ENCODE data around the gene EDEM3. TPM values are rescaled to one million over a fixed set of nuclear protein-coding genes. Genes with fewer than 3 reads are reported as not detected.

EDEM3 gene
- total and polyA plus RNA-seq, 9 donors, result 7.1 to 22.7 (median 18.5) TPM

- WGBS, 3 donors, result 73 to 91% (median 78%) methylated on average over 4 of the region's 4 CpGs
- H3K4me1 ChIP-seq (ENCODE audit: insufficient read depth), result no peaks in the 10 kb centered on the region
- intact Hi-C loops (cut with DNase I), result no loop called here
- no peaks in the 10 kb centered on the region for H3K27me3 ChIP-seq
- DNase-seq, result no peak
- no peak for TF ChIP-seq EP300 (IDR thresholded peaks at IDR 0.05)
- no peak for TF ChIP-seq POLR2A (IDR thresholded peaks at IDR 0.05)
- TF ChIP-seq, protein P1, sequence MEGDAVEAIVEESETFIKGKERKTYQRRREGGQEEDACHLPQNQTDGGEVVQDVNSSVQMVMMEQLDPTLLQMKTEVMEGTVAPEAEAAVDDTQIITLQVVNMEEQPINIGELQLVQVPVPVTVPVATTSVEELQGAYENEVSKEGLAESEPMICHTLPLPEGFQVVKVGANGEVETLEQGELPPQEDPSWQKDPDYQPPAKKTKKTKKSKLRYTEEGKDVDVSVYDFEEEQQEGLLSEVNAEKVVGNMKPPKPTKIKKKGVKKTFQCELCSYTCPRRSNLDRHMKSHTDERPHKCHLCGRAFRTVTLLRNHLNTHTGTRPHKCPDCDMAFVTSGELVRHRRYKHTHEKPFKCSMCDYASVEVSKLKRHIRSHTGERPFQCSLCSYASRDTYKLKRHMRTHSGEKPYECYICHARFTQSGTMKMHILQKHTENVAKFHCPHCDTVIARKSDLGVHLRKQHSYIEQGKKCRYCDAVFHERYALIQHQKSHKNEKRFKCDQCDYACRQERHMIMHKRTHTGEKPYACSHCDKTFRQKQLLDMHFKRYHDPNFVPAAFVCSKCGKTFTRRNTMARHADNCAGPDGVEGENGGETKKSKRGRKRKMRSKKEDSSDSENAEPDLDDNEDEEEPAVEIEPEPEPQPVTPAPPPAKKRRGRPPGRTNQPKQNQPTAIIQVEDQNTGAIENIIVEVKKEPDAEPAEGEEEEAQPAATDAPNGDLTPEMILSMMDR (IDR thresholded peaks at IDR 0.05), result no peak
- no peaks in the 10 kb centered on the region for H3K9me3 ChIP-seq
- H3K4me3 ChIP-seq, result no peak overlapping the region
- no peaks in the 10 kb centered on the region for H3K36me3 ChIP-seq
- no peak overlapping the region for H3K27ac ChIP-seq
These were observed 14.3 kb downstream of the EDEM3 start for GRCh38 chr1:184740344-184740743.

GRCh38 chr1:184739796-184740195, 14.9 kb downstream of the EDEM3 start:
- intact Hi-C loops (cut with DNase I), result no loop called here
- WGBS, 3 donors, result 89 to 94% (median 93%) methylated on average over 4 of the region's 4 CpGs
- TF ChIP-seq EP300 (IDR thresholded peaks at IDR 0.05) (no peak), POLR2A (IDR thresholded peaks at IDR 0.05) (no peak)
- TF ChIP-seq, protein P1 (IDR thresholded peaks at IDR 0.05), result no peak

GRCh38 chr1:184739070-184739469, 15.6 kb downstream of the EDEM3 start:
- H3K4me1 ChIP-seq (ENCODE audit: insufficient read depth), result no peaks in the 10 kb centered on the region
- H3K27me3 ChIP-seq, result no peaks in the 10 kb centered on the region
- H3K9me3 ChIP-seq, result no peaks in the 10 kb centered on the region
- H3K36me3 ChIP-seq, result no peaks in the 10 kb centered on the region
- intact Hi-C loops (cut with DNase I), result no loop called here
- 96 to 98% (median 97%) methylated on average over 1 of the region's 1 CpG for WGBS, 3 donors
- H3K27ac ChIP-seq, result no peak overlapping the region
- DNase-seq, result no peak
- TF ChIP-seq EP300 (IDR thresholded peaks at IDR 0.05), result no peak
- TF ChIP-seq, protein P1 (IDR thresholded peaks at IDR 0.05), result no peak
- no peak for TF ChIP-seq POLR2A (IDR thresholded peaks at IDR 0.05)
- no peak overlapping the region for H3K4me3 ChIP-seq

More at GRCh38 chr1:184739796-184740195, 14.9 kb downstream of the EDEM3 start:
- Histone ChIP-seq H3K9me3 (no peaks in the 10 kb centered on the region), H3K36me3 (no peaks in the 10 kb centered on the region), H3K27ac (no peak overlapping the region), H3K4me1 (ENCODE audit: insufficient read depth) (no peaks in the 10 kb centered on the region), H3K4me3 (no peak overlapping the region), H3K27me3 (no peaks in the 10 kb centered on the region)
- DNase-seq, result no peak

DNA sequence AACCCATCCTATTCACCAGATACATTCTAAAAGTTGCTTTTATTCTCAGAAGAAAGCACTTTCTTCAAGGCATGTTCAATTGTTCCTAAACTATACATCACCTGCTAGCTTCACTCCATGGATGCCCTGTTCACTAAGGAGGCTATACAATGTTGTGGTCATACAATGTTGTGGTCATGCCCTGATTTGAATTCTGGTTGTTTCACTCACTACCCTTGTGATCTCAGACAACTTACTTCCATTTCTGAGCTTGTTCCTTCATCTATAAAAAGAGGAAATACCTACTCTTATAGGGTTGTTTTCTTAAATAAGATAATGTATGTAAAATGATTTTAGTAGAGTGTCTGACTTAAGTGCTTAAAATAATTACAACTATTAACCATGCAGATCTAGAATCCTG, 19.7 kb downstream of the EDEM3 start:
- intact Hi-C loops (cut with DNase I), result no loop called here
- no peak for DNase-seq
- no peaks in the 10 kb centered on the region for H3K9me3 ChIP-seq
- H3K27ac ChIP-seq, result no peak overlapping the region
- H3K4me1 ChIP-seq (ENCODE audit: insufficient read depth), result no peaks in the 10 kb centered on the region
- no peaks in the 10 kb centered on the region for H3K27me3 ChIP-seq
- H3K36me3 ChIP-seq, result no peaks in the 10 kb centered on the region
- no peak overlapping the region for H3K4me3 ChIP-seq
- TF ChIP-seq, protein P1 (IDR thresholded peaks at IDR 0.05), result no peak
- no peak for TF ChIP-seq POLR2A (IDR thresholded peaks at IDR 0.05)

DNA sequence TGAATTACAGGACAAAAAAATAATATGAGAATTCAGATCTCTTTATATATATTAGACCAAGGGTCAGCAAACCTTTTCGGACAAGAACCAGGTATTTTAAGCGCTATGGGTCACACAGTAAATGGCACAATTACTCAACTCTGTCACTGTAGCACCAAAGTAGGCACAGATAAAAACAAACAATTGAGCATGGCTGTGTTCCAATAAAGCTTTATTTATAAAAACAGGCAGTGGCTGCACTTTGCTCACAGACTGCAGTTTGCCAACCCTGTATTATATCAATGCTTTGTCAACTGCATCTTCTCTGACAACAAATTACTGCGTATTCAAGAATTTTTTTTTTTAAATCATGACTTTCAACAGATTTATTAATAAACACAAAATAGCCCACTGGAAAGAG, 29.8 kb downstream of the EDEM3 start:
- WGBS, 3 donors, result 94 to 98% (median 98%) methylated on average over 3 of the region's 3 CpGs
- H3K9me3 ChIP-seq, result no peaks in the 10 kb centered on the region
- intact Hi-C loops (cut with DNase I), result no loop called here
- no peak overlapping the region for H3K4me3 ChIP-seq
- no peak overlapping the region for H3K27ac ChIP-seq
- no peak for DNase-seq
- no peak for TF ChIP-seq EP300 (IDR thresholded peaks at IDR 0.05)
- TF ChIP-seq, protein P1 (IDR thresholded peaks at IDR 0.05), result no peak
- no peak for TF ChIP-seq POLR2A (IDR thresholded peaks at IDR 0.05)
- no peaks in the 10 kb centered on the region for H3K4me1 ChIP-seq (ENCODE audit: insufficient read depth)
- H3K27me3 ChIP-seq, result no peaks in the 10 kb centered on the region
- H3K36me3 ChIP-seq, result no peaks in the 10 kb centered on the region
